Gastrocnemius medialis (tissue), 4 donors: Measurements from ENCODE around the gene FOXC2. TPM values are rescaled to one million over a fixed set of nuclear protein-coding genes. Genes with fewer than 3 reads are reported as not detected.

ENCODE experiments used
- ATAC-seq, 2 donors: fragments of 150-250 bp; one replicate each; pipeline ENCODE4 v1.9.1; 2016
- DNase-seq, 2 donors: peaks; one replicate each; pipeline ENCODE4 v3.0.0-alpha.2; 2019
- H3K27ac ChIP-seq, 4 donors: fragments of 200-600 bp; sonication (generic); 1 replicate in 1 of 4; 2 replicates in 3 of 4; pipeline ENCODE4 v1.5.1; 2016 to 2018; ENCODE audit warnings: mild to moderate bottlenecking in 2 of 4, moderate library complexity in 1 of 4
- H3K27me3 ChIP-seq, 3 donors: fragments of 200-600 bp; sonication (generic) in 2 of 3; 1 replicate in 1 of 3; 2 replicates in 2 of 3; pipeline versions ENCODE4 v1.5.1 to v1.6.0; 2016 to 2019; ENCODE audit warnings: mild to moderate bottlenecking in 1 of 3, moderate library complexity in 1 of 3
- H3K36me3 ChIP-seq, 2 donors: fragments of 200-600 bp; sonication (generic) in 1 of 2; one replicate each; pipeline ENCODE4 v1.5.1; 2017 to 2018
- H3K4me1 ChIP-seq, 2 donors: fragments of 200-600 bp; sonication (generic) in 1 of 2; one replicate each; pipeline ENCODE4 v1.5.1; 2016 to 2017; ENCODE audit warnings: mild to moderate bottlenecking in 2 of 2
- H3K4me3 ChIP-seq, 4 donors: fragments of 200-600 bp; sonication (generic) in 3 of 4; 1 replicate in 1 of 4; 2 replicates in 3 of 4; pipeline ENCODE4 v1.5.1; 2016 to 2019; ENCODE audit warnings: mild to moderate bottlenecking in 2 of 4
- H3K9me3 ChIP-seq, 3 donors: fragments of 200-600 bp; sonication (generic) in 2 of 3; 1 replicate in 1 of 3; 2 replicates in 2 of 3; pipeline ENCODE4 v1.5.1; 2016 to 2019
- CTCF ChIP-seq, 5 experiments: fragments of 450-650 bp in 3 of 5; fragments of 200-600 bp in 2 of 5; sonication (generic) in 2 of 5; IDR thresholded peaks in 4 of 5; conservative IDR thresholded peaks in 1 of 5; 1 replicate in 4 of 5; 2 replicates in 1 of 5; pipeline ENCODE4 v1.5.1; 2016 to 2019; ENCODE audit warnings: antibody characterized with exemption in 5 of 5, mild to moderate bottlenecking in 3 of 5, moderate library complexity in 3 of 5
- POLR2A ChIP-seq, 2 donors: fragments of 450-650 bp; IDR thresholded peaks; one replicate each; pipeline ENCODE4 v1.6.1; 2017; ENCODE audit warnings: antibody characterized with exemption in 2 of 2, mild to moderate bottlenecking in 2 of 2, moderate library complexity in 2 of 2
- in situ Hi-C, 4 donors: fragments of 200-750 bp; cut with MboI; loops; one replicate each; pipeline versions ENCODE4 v1.15.0 to v1.8.0; 2017; ENCODE audit warnings: low sequenced_read_pairs in 4 of 4
- intact Hi-C: fragments of 100-400 bp; cut with DNase I; formaldehyde crosslinking; loops from one replicate; pipeline ENCODE4 v1.15.1; 2023; ENCODE audit warnings: low total_unique reads
- total RNA-seq, 4 donors: library from RNA; depleted of rRNA; stranded (reverse); fragments of >200 nt; gene quantifications; one replicate each; pipeline versions ENCODE4 v1.1.0 to v1.2.3, GENCODE V29; 2016

Gene FOXC2
- total RNA-seq, 4 donors from 2014 or later, result 0.17 to 1.0 (median 0.29) TPM

GRCh38 chr16:86549893-86550190 lies 16.8 kb upstream of the FOXC2 start:
- Histone ChIP-seq H3K9me3 (no peaks in the 10 kb centered on the region), H3K27me3 (no peaks in the 10 kb centered on the region), H3K4me3 (no peak overlapping the region), H3K27ac (peak overlapping the region; percentile 12 to 87 (median 82)), H3K36me3 (peaks cover 0 to 25% of the 10 kb centered on the region in 2 donors), H3K4me1 (peaks cover 5 to 36% of the 10 kb centered on the region in 2 donors)
- in situ Hi-C loops, result loop anchor here (25.0 kb wide), 3 partner anchors 737 to 837 kb away; partner anchors contain the start of genes FBXO31 (in 1 of the 4) and MAP1LC3B (in 1 of the 4)
- ATAC-seq (peak; percentile 7 to 9), DNase-seq (no peak)
- intact Hi-C loops, result no loop called here
- TF ChIP-seq CTCF (IDR thresholded peaks at IDR 0.05 in 4 of 5, conservative IDR thresholded peaks at IDR 0.05 in 1 of 5) (no peak), POLR2A (IDR thresholded peaks at IDR 0.05) (no peak)

GRCh38 chr16:86550281-86550680 lies 16.3 kb upstream of the FOXC2 start:
- peak overlapping the region; percentile 12 to 87 (median 82) for H3K27ac ChIP-seq
- no peaks in the 10 kb centered on the region for H3K9me3 ChIP-seq
- in situ Hi-C loops (loop anchor here (25.0 kb wide), 2 partner anchors 737 to 837 kb away; partner anchors contain the start of genes FBXO31 (in 1 of the 4) and MAP1LC3B (in 1 of the 4)), intact Hi-C loops (no loop called here)
- peaks cover 0 to 20% of the 10 kb centered on the region in 2 donors for H3K36me3 ChIP-seq
- H3K27me3 ChIP-seq, result no peaks in the 10 kb centered on the region
- DNase-seq (peak; percentile 74 to 83), ATAC-seq (peak; percentile 82 to 83)
- peaks cover 5 to 36% of the 10 kb centered on the region in 2 donors for H3K4me1 ChIP-seq
- no peak overlapping the region for H3K4me3 ChIP-seq
- TF ChIP-seq POLR2A (IDR thresholded peaks at IDR 0.05) (no peak), CTCF (IDR thresholded peaks at IDR 0.05 in 4 of 5, conservative IDR thresholded peaks at IDR 0.05 in 1 of 5) (no peak)

GRCh38 chr16:86553356-86553755 lies 13.3 kb upstream of the FOXC2 start:
- intact Hi-C loops, result no loop called here
- in situ Hi-C loops, result loop anchor here (25.0 kb wide), 2 partner anchors 734 to 834 kb away; partner anchors contain the start of genes FBXO31 (in 1 of the 4) and MAP1LC3B (in 1 of the 4)
- Histone ChIP-seq H3K9me3 (no peaks in the 10 kb centered on the region), H3K36me3 (peaks cover 0 to under 1% of the 10 kb centered on the region in 2 donors), H3K27me3 (no peaks in the 10 kb centered on the region), H3K4me1 (peaks cover 23 to 50% of the 10 kb centered on the region in 2 donors), H3K27ac (peak overlapping the region in 2 of 4 donors; percentile 87 to 92), H3K4me3 (no peak overlapping the region)
- ATAC-seq (no peak), DNase-seq (no peak)
- TF ChIP-seq CTCF (IDR thresholded peaks at IDR 0.05 in 4 of 5, conservative IDR thresholded peaks at IDR 0.05 in 1 of 5) (no peak), POLR2A (IDR thresholded peaks at IDR 0.05) (no peak)

GRCh38 chr16:86554599-86554916 lies 12.1 kb upstream of the FOXC2 start:
- H3K27ac ChIP-seq, result peak overlapping the region; percentile 92 to 94 (median 93)
- H3K4me1 ChIP-seq, result peaks cover 23 to 39% of the 10 kb centered on the region in 2 donors
- no peak for DNase-seq
- no peaks in the 10 kb centered on the region for H3K36me3 ChIP-seq
- in situ Hi-C loops (loop anchor here (25.0 kb wide), 2 partner anchors 733 to 833 kb away; partner anchors contain the start of genes FBXO31 (in 1 of the 4) and MAP1LC3B (in 1 of the 4)), intact Hi-C loops (no loop called here)
- H3K27me3 ChIP-seq, result no peaks in the 10 kb centered on the region
- ATAC-seq, result no peak
- peak overlapping the region; percentile 78 to 95 (median 84) for H3K4me3 ChIP-seq
- no peaks in the 10 kb centered on the region for H3K9me3 ChIP-seq
- no peak for TF ChIP-seq POLR2A (IDR thresholded peaks at IDR 0.05)
- no peak for TF ChIP-seq CTCF (IDR thresholded peaks at IDR 0.05 in 4 of 5, conservative IDR thresholded peaks at IDR 0.05 in 1 of 5)
